Astrocyte (in vitro differentiated cells and primary cell): Measurements from ENCODE around the gene PDLIM7. TPM values are rescaled to one million over a fixed set of nuclear protein-coding genes. Genes with fewer than 3 reads are reported as not detected.

ENCODE experiments used
- DNase-seq: peaks from one replicate; pipeline ENCODE4 v3.0.0-alpha.2; 2010; ENCODE audit warnings: low read depth
- FAIRE-seq: peaks from 2 replicates; lab custom pipeline; 2011; peaks lifted over from hg19 to GRCh38; lab: Jason Lieb, UNC
- H2AFZ ChIP-seq: 2 replicates; pipeline ENCODE4 v1.6.0; 2012; ENCODE audit warnings: low read depth, low read length, inconsistent platforms
- H3K27ac ChIP-seq: 2 replicates; pipeline ENCODE4 v1.5.1; 2011; ENCODE audit warnings: low read depth, low read length, inconsistent platforms
- H3K27me3 ChIP-seq: 2 replicates; pipeline ENCODE4 v1.6.0; 2011; ENCODE audit warnings: low read length, inconsistent platforms; ENCODE audit not compliant: insufficient read depth
- H3K36me3 ChIP-seq: 2 replicates; pipeline ENCODE4 v1.5.1; 2011; ENCODE audit warnings: low read length, inconsistent platforms; ENCODE audit not compliant: insufficient read depth
- H3K4me1 ChIP-seq: 2 replicates; pipeline ENCODE4 v1.5.1; 2011; ENCODE audit warnings: low read length, inconsistent platforms; ENCODE audit not compliant: insufficient read depth
- H3K4me2 ChIP-seq: 2 replicates; pipeline ENCODE4 v1.6.0; 2012; ENCODE audit warnings: low read length, inconsistent platforms
- H3K4me3 ChIP-seq: 2 replicates; pipeline ENCODE4 v1.5.1; 2011; ENCODE audit warnings: low read depth, mild to moderate bottlenecking, low read length, inconsistent platforms; ENCODE audit not compliant: insufficient read depth
- H3K79me2 ChIP-seq: 2 replicates; pipeline ENCODE4 v1.6.0; 2012; ENCODE audit warnings: mild to moderate bottlenecking, low read length, inconsistent platforms; ENCODE audit not compliant: insufficient read depth
- H3K9ac ChIP-seq: 2 replicates; pipeline ENCODE4 v1.6.0; 2012; ENCODE audit warnings: mild to moderate bottlenecking, low read length, inconsistent platforms
- H3K9me3 ChIP-seq: 2 replicates; pipeline ENCODE4 v1.5.1; 2012; ENCODE audit warnings: low read depth, mild to moderate bottlenecking, low read length, inconsistent platforms; ENCODE audit not compliant: insufficient read depth
- H4K20me1 ChIP-seq: 2 replicates; pipeline ENCODE4 v1.6.0; 2012; ENCODE audit warnings: low read length, inconsistent platforms; ENCODE audit not compliant: insufficient read depth
- H3K27ac Mint-ChIP-seq: one replicate; pipeline ENCODE4 v1.8.0; 2021; ENCODE audit warnings: mild to moderate bottlenecking, mixed read lengths; ENCODE audit not compliant: unreplicated experiment
- H3K27me3 Mint-ChIP-seq: one replicate; pipeline ENCODE4 v1.8.0; 2021; ENCODE audit warnings: low read depth, mixed read lengths; ENCODE audit not compliant: unreplicated experiment
- H3K36me3 Mint-ChIP-seq: one replicate; pipeline ENCODE4 v1.8.0; 2021; ENCODE audit warnings: low read depth, mixed read lengths; ENCODE audit not compliant: unreplicated experiment
- H3K4me1 Mint-ChIP-seq: one replicate; pipeline ENCODE4 v1.8.0; 2021; ENCODE audit warnings: low read depth, mixed read lengths; ENCODE audit not compliant: unreplicated experiment
- H3K4me3 Mint-ChIP-seq: one replicate; pipeline ENCODE4 v1.8.0; 2021; ENCODE audit warnings: mild to moderate bottlenecking, moderate library complexity, mixed read lengths; ENCODE audit not compliant: unreplicated experiment
- H3K9me3 Mint-ChIP-seq: one replicate; pipeline ENCODE4 v1.8.0; 2021; ENCODE audit warnings: mild to moderate bottlenecking, mixed read lengths; ENCODE audit not compliant: unreplicated experiment
- EZH2 ChIP-seq: IDR thresholded peaks from 2 replicates; pipeline ENCODE4 v1.6.1; 2012; ENCODE audit warnings: mild to moderate bottlenecking, low read length, inconsistent platforms; ENCODE audit not compliant: insufficient read depth
- total RNA-seq: library from RNA; stranded (reverse); gene quantifications from 2 replicates; pipeline ENCODE4 v1.2.1, GENCODE V29; 2021
- TF ChIP-seq, protein P1 (sequence below): IDR thresholded peaks from 2 replicates; pipeline ENCODE4 v1.5.1; 2011; ENCODE audit warnings: low read depth, mild to moderate bottlenecking, inconsistent platforms, low read length, moderate library complexity; ENCODE audit not compliant: insufficient read depth

Gene PDLIM7
- total RNA-seq, 1 donor from 2014 or later, result 590 TPM

DNA sequence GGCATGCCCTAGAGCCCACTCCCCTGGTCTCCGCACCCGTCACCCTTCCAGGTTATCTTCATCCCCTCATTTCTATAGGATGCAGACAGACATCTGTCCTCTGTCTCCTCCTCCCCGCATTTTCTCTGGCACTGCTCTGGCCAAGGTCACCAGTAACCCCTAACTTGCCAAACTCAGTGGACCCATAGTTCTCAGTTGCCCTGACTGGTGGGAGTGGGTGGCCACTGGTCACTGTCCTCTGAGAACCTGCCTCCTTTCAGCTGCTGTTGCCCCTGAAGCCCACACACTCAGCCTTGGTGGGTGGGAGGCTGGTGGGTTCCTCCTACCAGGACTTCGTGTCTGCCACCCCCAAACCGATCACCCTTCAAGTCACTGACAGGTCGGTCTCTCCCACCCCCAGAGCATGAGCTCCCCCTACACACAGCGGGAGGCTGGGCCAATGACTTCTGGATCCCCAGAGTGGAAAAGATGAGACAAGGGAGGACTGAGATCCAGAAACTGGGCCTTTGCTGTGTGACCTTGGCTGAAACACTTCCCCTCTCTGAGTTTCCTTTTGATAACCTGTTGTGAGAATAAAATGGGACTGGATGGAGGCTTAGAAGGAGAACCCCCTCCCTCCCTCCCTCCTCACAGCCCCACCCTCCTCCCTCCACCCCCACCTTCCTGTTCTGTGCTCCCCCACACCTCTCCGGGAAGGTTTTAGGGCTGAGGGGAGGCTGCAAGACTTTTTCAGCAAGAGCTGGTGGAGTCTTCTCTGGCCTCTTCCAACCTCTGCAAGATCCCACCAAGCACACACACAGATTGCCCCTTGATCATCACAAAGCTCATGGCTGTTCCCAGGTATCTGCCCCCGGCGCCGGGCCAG lies 21.6 kb downstream of the PDLIM7 start:
- Histone ChIP-seq H3K9me3 (no peaks in the 10 kb centered on the region), H3K36me3 (peaks cover under 1% of the 10 kb centered on the region), H3K27ac (no peak overlapping the region), H3K27me3 (no peaks in the 10 kb centered on the region), H3K79me2 (peaks cover 22% of the 10 kb centered on the region), H3K9ac (no peak overlapping the region), H3K4me3 (no peak overlapping the region), H2AFZ (no peak overlapping the region), H3K4me1 (peaks cover 43% of the 10 kb centered on the region), H4K20me1 (peaks cover 47% of the 10 kb centered on the region), H3K4me2 (no peak overlapping the region)
- H3K36me3 Mint-ChIP-seq, result peaks cover 9% of the 10 kb centered on the region
- peak overlapping the region; percentile 9 for H3K4me3 Mint-ChIP-seq
- peak overlapping the region; percentile 92 for H3K27ac Mint-ChIP-seq
- FAIRE-seq (no peak), DNase-seq (peak; percentile 34)
- no peaks in the 10 kb centered on the region for H3K27me3 Mint-ChIP-seq
- H3K4me1 Mint-ChIP-seq, result peaks cover 57% of the 10 kb centered on the region
- TF ChIP-seq, protein P1, sequence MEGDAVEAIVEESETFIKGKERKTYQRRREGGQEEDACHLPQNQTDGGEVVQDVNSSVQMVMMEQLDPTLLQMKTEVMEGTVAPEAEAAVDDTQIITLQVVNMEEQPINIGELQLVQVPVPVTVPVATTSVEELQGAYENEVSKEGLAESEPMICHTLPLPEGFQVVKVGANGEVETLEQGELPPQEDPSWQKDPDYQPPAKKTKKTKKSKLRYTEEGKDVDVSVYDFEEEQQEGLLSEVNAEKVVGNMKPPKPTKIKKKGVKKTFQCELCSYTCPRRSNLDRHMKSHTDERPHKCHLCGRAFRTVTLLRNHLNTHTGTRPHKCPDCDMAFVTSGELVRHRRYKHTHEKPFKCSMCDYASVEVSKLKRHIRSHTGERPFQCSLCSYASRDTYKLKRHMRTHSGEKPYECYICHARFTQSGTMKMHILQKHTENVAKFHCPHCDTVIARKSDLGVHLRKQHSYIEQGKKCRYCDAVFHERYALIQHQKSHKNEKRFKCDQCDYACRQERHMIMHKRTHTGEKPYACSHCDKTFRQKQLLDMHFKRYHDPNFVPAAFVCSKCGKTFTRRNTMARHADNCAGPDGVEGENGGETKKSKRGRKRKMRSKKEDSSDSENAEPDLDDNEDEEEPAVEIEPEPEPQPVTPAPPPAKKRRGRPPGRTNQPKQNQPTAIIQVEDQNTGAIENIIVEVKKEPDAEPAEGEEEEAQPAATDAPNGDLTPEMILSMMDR, result no peak
- no peak for TF ChIP-seq EZH2
- H3K9me3 Mint-ChIP-seq, result no peaks in the 10 kb centered on the region

- TF ChIP-seq, protein P1, result no peak
- TF ChIP-seq EZH2, result no peak
- DNase-seq (no peak), FAIRE-seq (no peak)
- peaks cover 58% of the 10 kb centered on the region for H3K4me1 Mint-ChIP-seq
- Histone ChIP-seq H3K27ac (no peak overlapping the region), H3K27me3 (no peaks in the 10 kb centered on the region), H4K20me1 (peaks cover 49% of the 10 kb centered on the region), H3K36me3 (peaks cover 5% of the 10 kb centered on the region), H3K4me1 (peaks cover 47% of the 10 kb centered on the region), H3K9ac (peak overlapping the region; percentile 36), H2AFZ (no peak overlapping the region), H3K4me3 (no peak overlapping the region), H3K4me2 (peak overlapping the region; percentile 74), H3K79me2 (peaks cover 30% of the 10 kb centered on the region), H3K9me3 (no peaks in the 10 kb centered on the region)
- peak overlapping the region; percentile 84 for H3K4me3 Mint-ChIP-seq
- H3K27ac Mint-ChIP-seq, result peak overlapping the region; percentile 92
- no peaks in the 10 kb centered on the region for H3K27me3 Mint-ChIP-seq
- no peaks in the 10 kb centered on the region for H3K9me3 Mint-ChIP-seq
- H3K36me3 Mint-ChIP-seq, result peaks cover 14% of the 10 kb centered on the region
These were observed 22.4 kb downstream of the PDLIM7 start for GRCh38 chr5:177474846-177475562.
